H4 (cell line): ENCODE results near the gene TET3. TPM values are rescaled to one million over a fixed set of nuclear protein-coding genes. Genes with fewer than 3 reads are reported as not detected.
A peak's percentile ranks its signal among the peaks of the same experiment; 100 is the strongest.

Experiments
- DNase-seq: peaks from one replicate; pipeline ENCODE4 v3.0.0-alpha.2; 2015; ENCODE audit warnings: low spot score
- total RNA-seq: library from RNA; depleted of rRNA; stranded (reverse); fragments of >200 nt; shearing (Covaris generic); gene quantifications from 2 replicates; pipeline ENCODE4 v1.2.3, GENCODE V29; 2014

Gene TET3
- total RNA-seq, 1 experiment from 2014 or later = 4.9 TPM

- DNase-seq = no peak
Measured at GRCh38 chr2:74004212-74005182, 19.8 kb downstream of the TET3 start.

GRCh38 chr2:74005786-74006185, 21.1 kb downstream of the TET3 start:
- DNase-seq = no peak

- DNase-seq = no peak
Measured at GRCh38 chr2:74006459-74006858, 21.7 kb downstream of the TET3 start.

- no peak for DNase-seq
Measured at GRCh38 chr2:74007121-74007520, 22.4 kb downstream of the TET3 start.

- DNase-seq = no peak
Measured at GRCh38 chr2:74007711-74008110, 23.0 kb downstream of the TET3 start.

- DNase-seq = no peak
Measured at GRCh38 chr2:74008761-74009395, 24.2 kb downstream of the TET3 start.

- no peak for DNase-seq
Measured at GRCh38 chr2:74009577-74009976, 24.9 kb downstream of the TET3 start.

- DNase-seq = peak; percentile 31
Measured at GRCh38 chr2:74010087-74010541, 25.4 kb downstream of the TET3 start.

- DNase-seq = no peak
Measured at GRCh38 chr2:74011246-74011645, 26.5 kb downstream of the TET3 start.

GRCh38 chr2:74014813-74015212, 30.1 kb downstream of the TET3 start:
- no peak for DNase-seq

- DNase-seq = no peak
Measured at GRCh38 chr2:74017223-74017622, 32.5 kb downstream of the TET3 start.

GRCh38 chr2:74019516-74019915, 34.8 kb downstream of the TET3 start:
- no peak for DNase-seq

- no peak for DNase-seq
Measured at GRCh38 chr2:74020702-74021406, 36.1 kb downstream of the TET3 start.

- DNase-seq = no peak
Measured at GRCh38 chr2:74021407-74021755, 36.7 kb downstream of the TET3 start.

GRCh38 chr2:74024216-74024615, 39.5 kb downstream of the TET3 start:
- DNase-seq = no peak

- DNase-seq = no peak
Measured at GRCh38 chr2:74025971-74026612, 41.4 kb downstream of the TET3 start.

- DNase-seq = no peak
Measured at GRCh38 chr2:74026687-74027241, 42.1 kb downstream of the TET3 start.

GRCh38 chr2:74027496-74027895, 42.8 kb downstream of the TET3 start:
- DNase-seq = no peak

- no peak for DNase-seq
Measured at GRCh38 chr2:74028290-74028689, 43.6 kb downstream of the TET3 start.

GRCh38 chr2:74028741-74029140, 44.0 kb downstream of the TET3 start:
- DNase-seq = no peak

GRCh38 chr2:74029714-74030397, 45.1 kb downstream of the TET3 start:
- no peak for DNase-seq
